ENCODE data around the gene CLSTN2.

The CLSTN2 gene

DNA sequence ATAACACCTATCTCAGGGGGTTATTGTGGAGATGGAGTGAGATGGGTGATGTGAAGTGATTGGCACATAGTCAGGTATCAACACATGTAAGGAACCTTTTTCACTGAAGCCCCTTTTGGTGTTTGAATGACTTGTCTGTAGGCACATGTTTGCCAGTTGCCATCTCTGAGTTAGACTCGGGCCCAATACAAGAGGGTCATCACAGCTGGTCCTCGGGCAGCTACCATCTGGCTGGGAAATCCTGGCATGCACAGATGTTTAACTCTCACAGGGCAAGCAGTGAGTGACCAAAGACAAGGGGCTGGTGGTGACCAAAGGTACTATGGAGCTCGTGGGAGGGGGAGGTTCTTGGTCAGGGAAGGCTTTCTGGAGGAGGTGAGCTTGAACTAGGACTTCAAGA lies 118.8 kb downstream of the CLSTN2 start:
- DNase-seq, result no peak

DNA sequence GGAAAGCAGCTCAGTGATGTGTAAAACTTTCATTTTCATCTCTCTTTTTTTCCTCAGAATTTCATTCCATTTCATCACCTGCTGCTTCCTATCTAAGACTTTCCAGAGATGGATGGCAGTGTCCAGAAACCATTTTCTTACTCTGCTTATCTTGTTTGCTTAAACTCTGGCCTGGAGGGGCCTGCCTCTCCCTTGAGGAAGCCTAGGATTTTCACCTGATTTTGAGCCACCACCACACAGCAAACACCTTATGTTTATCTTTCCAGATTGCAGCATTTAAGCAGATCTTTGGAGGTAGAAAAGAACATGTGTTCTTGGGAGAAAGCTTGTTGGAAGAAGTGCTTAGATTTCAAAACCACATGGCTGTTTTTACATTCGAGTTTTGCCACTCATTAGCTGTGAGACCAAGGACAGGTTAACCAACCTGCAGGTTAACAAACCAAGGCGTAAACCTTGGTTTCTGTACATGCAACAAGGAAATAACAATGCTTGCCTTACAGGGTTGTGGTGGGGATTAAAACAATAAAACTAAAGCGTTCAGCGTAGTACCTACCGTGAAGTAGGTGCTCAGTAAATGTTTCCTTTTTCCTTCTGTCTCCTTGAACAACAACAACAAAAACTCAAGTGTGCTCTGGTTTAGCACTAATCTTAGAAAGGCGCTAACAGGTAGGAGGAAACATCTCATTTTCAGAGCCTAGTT lies 120.3 kb downstream of the CLSTN2 start:
- DNase-seq, result no peak

DNA sequence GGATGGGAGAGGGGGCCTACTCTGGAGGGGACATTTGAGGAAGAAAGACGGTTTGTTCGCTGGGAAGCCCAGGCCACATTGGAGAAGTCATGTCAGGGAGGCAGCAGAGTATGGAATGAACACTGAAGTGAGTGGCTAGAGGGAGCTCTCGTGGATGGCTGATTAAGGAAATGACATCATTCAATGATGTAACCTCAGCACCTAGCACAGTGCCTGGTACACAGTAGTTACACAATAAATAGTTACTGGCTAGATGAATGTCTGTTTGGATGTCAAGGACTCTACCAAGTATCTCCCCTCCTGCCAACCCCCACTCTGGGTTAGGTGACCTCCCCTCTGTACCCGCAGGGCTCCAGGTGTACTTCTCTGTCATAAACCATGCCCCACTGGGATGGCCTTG lies 121.1 kb downstream of the CLSTN2 start:
- DNase-seq, result no peak

DNA sequence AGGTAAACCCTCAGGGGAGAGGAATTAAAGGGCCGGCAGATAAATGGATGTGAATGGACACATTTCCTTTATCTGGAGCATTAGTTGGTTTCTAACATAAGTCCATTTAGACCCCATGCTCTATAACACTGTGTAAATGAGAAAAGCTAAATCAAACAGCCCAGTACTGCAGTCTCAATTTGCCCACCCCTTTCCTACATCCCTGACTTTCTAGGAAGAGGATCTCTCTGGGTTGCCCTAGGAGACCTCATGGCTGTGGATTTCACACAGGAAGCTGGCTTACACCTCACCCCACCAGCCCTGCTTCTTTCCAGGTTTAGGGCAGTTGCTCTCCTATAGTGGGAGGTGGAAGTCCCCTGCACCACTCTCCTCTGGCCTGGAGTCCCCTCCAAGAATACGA lies 126.2 kb downstream of the CLSTN2 start:
- no peak for DNase-seq

DNA sequence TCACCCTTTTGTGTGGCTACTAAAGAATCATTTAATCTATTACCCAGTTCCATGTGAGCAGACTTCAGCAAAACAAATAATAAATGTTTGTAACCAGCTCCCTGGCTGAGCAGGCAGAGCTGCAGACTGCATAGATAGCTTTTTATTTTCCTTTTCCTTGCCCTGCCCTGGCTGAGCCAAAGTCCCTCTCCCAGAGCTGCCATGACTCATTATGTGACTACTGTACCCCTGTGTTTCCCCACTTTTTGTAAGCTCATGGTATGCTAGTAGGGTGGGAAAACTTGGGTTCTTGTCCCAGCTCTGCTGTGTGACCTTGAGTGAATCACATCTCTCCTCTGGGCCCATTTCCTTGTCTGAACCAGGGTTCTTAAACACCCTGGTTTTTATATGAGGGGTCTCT lies 127.5 kb downstream of the CLSTN2 start:
- no peak for DNase-seq

DNA sequence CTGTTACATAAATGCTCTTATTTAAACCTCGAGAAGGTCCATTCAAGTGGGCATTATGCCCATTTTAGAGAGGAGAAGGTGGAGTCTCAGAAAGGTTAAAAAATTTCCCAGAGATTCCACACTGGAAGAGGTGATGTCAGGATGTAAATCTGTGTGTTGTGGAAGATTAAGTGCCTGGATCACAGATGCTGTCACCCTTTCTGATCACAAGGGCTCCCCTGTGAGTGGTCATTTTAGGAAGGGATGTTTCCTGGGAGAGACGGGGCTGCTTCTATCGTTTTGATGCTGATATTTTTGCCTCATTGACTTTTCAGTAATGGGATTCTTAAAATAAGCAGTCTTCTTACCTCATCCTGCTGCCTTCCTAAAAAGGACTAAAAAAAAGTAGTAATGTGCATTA lies 132.5 kb downstream of the CLSTN2 start:
- no peak for DNase-seq

DNA sequence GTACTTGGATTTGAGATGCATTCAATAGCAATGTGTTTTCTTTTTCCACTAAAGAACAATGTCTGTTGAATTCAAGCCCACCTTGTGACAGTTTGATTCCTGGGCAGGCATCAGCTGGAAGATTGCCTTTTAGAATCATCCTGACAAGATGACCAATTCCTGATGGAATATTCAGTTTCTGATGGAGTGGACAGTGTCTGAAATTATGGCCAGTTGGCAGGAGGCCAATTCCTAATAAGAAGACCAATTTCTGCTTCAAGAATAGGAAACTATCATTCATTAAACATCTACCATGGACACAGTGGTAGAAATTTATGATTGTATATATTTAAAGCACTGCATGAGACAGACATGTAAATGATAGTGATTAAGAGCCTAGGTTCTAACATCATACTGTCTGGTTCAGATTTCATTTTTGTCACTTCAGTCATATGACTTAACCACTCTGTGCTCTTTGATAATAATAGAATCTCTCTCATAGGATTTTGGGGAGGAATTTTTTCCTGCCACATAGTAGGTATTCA lies 133.6 kb downstream of the CLSTN2 start:
- DNase-seq, result no peak

DNA sequence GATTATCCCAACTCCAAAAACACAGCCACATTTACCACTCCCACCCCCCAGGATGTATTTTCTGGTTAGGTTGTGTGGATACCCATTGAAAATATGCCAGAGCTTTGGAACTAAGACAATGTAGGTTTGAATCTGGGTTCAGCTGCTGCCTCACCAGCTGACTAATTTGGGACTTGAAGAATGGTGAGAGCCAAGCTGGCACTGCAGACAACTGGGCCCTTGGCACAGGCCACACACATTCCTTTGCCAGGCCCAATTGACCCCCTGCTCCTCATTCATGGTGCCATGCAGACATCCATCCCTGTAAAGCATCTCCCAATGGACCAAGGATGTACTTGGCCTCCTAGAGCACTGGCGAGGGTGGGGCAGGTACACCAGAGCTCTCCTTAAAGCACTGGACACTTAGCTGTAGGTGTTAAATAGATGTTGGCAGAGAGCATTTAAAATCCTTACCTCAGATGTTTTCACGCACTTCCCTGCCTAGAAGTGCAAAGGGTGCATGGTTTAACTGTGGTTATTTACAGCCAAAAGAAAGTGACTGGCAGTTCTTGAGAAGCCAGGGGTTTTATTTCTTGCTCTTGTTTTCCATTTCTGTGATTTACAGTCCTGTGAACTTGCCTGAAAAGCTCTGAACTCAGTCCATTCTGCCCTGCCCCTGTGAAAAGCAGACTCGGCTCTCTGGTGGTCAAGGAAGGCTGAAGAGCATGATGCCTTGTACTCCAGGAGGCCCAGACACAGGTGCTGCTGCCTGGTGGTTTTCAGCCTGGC lies 138.5 kb downstream of the CLSTN2 start:
- DNase-seq, result no peak

DNA sequence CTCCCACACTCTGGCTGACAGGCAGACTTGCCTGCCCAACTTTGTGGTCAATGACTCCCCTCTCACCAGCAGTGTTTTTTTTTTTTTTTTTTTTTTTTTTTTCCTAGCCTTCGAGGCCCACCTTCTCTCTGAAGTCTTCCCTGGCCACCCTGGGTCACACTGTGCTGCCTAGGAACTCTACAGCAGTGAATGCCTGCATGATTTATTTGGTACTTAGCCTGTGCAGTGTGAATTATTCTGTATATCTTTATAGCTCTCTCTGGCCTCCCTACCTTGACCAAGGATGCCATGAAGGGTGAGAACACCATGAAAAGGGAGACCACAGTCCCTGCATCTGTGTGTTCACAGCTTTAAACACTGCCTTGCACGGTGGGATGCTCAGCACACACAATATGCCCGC lies 141.6 kb downstream of the CLSTN2 start:
- DNase-seq, result no peak

DNA sequence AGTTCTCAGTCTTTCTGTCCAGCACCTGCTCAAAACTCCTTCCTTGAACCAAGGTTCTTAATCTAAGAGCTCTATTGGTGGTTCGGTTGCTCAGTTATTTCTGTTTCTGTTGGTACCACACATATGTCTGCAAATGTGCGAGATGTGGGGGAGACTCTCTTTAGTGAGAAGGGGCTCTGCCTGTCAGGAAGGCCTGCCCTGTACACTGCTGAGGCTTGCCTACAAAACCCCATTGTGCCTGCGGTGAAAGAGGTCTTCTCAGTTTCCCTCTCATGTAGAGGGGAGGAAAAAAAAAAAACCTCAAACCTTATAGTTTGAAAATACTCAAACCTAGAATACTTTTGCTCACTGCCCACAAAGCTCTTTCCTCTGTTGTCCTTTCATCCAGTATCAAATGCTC lies 142.4 kb downstream of the CLSTN2 start:
- DNase-seq, result no peak

DNA sequence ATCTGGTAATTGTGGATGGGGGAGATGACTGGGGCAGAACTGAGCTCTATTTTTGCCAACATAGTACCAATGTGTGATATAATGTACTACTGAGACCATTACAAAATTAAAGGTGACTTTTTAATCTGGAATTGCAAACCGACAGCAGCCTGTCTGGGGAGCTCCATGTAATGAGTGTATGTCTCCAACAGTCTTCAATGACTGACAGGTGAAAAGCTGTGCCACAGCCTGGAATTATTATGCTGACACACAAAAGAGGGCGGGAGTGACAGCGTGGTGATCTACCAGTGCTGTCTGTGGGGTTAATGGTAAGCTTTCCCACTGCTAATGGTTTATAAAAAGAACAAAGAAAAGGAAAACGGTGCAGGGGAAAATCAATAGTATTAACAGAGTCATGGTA lies 143.4 kb downstream of the CLSTN2 start:
- no peak for DNase-seq

DNA sequence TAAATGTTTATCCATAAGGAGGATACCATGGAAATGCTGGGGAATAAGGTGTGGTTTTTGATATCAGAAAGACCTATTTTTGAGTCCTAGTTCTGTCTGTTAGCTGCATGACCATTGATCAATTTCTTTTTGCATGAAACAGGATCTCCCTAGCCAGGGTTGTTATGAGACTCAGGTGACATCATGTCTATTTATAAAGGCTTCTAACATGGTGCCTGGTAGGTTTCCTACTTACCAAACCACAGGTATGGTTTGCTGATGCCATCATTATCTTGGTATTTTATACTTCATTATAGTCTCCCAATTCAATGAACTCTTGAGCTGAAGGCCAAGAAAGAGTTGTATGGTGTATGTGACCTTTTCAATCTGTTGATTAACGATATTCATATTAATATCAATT lies 144.0 kb downstream of the CLSTN2 start:
- DNase-seq, result no peak

DNA sequence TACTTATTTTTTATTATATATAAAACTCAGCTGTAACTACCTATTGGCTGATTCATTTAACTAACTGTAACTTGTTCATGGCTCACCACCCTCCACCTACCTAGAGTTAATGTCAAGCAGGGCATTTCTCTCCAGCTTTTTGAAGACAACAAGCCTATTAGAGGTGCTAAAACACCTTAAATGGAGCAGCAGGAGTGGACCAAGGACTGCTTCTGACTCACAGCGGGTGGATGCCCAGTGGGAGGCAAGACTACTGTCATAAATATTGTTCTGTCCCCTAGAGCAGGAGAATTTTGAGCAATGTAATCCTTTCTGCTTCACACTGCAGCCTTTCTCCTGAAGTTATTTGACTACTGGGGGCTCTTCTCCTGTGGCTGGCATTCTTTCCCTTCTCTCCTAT lies 146.9 kb downstream of the CLSTN2 start:
- no peak for DNase-seq

DNA sequence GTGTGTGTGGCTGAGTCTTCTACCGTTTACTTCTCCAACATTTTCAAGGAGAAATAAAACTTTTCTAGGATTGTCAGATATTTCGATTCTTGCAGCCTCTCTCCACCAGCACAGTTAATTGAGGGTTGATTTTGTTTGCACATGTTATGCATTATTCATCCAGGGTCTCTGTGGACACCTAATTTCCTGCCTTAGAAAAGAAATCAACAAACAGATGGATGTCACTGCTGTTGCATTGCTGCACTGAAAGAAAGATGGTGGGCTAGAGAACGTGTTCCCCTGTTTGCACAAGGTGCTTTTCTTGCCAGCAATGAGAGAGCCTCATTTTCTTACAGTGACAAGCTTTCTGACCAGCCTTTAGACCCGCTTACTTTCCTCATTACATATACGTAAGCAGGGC lies 150.0 kb downstream of the CLSTN2 start:
- DNase-seq, result no peak

DNA sequence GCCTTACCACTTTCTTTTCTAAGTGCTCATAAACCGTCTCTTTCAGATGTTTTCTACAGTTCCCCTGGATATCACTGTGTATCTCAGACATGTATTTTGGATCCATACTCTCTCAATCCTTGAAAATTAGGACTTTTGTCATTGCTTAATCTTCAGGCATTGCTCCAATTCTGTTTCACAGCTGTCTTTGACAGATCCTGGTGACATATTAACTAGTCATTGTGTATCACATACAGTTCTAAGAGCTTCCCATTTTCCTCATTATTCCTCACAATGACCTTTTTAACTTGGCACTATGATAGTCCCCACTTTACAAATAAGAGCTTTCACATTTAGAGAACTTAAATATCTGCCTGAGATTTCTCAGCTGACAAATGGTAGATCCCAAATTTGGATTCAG lies 151.7 kb downstream of the CLSTN2 start:
- DNase-seq, result no peak

DNA sequence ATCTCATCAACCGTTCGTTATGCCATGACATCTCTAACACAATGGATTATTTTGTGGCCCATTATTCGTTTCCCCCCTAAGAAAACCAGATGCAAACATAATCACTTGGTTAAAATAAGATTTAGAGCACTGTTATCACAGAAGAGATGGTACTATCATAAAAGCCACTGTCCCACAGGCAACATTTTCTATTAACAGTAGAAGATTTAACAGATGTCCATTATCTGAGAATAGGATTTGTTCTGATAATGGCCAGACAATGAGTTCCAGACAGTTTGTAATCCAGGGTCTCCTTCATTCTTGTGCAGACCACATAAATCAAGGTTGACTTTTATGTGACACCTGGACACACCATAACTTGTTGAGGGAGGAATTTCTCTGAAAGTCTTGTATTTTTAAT lies 153.1 kb downstream of the CLSTN2 start:
- no peak for DNase-seq

DNA sequence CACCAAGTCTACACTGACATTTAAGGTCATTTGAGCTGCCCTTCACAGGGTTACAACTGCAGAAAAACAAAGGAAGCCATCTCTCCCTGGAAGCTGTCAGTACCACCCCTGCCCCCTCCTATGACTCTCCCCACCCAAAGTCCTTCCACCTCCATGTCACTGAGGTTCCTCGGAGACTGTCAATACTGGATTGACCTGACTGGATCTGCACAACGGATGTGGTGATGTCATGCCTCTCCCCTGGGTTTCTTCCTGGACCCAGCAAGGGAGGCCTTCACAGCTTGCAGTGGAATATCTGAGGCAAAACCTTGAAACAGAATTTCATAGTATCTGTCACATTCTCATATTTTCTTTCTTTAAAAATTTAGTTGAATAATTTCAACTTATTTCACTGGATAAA lies 153.5 kb downstream of the CLSTN2 start:
- no peak for DNase-seq

DNA sequence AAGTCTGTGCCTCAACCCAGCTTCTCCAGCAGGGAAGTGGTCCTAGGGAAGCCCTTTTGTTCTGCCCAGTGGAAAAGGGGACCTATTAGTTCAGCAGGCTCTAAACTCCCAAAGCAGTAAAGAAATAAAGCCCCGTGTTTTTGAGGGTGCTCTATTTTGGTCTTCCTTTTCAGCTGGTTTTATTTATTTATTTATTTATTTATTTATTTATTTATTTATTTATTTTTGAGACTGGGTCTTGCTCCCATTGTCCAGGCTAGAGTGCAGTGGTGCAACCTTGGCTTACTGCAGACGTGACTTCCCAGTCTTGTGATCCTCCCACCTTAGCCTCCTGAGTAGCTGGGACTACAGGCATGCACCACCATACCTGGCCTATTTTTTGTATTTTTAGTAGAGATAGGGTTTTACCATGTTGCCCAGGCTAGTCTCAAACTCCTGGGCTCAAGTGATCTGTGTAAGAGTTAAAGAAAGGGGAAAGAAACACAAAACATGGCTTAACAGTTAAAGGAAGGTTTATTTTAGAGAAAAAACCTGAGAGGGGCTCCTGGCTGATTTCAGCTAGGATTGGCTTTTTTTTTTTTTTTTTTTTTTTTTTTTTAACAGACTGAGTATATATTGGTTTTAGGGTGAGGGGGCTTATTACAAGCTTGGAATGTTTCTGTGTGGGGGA lies 154.6 kb downstream of the CLSTN2 start:
- no peak for DNase-seq

DNA sequence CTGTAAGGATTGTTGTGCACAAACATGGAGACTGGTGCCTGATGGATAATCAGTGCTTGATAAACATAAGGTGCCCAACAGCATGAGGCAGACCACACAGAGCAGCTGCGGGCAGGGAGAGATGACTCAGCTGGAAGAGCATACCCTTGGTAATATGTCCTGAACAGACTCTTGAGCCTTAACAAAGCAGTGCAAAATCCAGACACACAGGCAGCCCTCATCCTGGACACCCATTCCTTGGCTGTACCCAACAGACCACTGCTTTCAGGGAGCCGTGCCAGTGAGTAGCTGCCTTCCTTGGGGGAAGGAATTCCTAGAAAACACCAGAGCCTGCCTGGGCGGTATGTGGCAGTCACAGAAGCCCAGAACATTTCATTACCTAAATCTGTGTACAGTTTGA lies 156.2 kb downstream of the CLSTN2 start:
- no peak for DNase-seq

DNA sequence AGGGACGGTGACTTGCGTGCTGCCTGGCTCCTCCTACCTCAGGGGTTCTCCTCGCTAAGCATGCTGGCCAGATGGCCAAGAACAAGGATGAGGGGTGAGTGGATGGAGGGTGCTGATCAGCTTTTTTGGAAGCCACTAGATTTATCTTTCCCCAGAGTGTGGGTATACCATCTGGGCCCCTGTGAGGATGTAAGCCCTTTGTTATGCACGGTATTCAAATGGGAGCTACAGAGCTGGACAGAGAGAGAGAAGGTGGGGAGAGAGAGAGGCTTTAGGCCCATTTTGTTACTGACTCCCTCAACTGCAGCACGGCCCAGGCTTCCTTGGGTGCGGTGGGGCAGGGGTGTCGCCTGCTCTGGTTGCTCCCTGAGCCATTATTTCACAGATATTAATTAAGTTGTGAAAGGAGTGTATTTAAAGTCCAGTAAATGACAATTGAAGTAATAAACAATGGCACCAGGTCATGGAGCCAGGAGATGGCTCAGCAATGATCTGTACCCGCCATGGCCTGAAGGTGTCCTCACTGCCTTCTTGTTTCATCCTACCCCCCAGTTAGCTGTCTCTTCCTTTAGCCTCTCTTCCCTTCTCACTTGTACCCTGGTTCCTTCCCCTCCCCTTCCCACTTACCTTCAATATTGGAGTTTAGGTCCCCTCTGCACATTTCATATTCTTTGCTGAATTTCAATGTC lies 158.0 kb downstream of the CLSTN2 start:
- peak; percentile 3 for DNase-seq

DNA sequence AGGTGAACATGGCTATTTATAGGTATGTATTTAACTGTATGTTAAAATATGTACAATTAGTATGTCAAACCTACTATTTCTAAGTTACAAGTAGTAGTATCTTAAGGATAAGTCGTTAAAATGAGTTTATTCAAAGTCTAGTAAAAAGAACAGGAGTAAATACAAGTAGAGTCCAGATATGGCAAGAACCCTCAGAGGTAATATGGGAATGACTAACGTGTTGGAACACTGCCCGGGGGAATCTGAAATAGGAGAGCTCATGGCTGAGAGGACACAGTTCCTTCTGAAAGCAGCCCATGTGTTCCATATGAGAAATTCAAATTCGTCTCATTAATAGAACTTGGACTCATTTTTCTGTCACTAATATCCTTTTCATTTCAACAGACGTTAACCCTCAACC lies 158.8 kb downstream of the CLSTN2 start:
- peak; percentile 91 for DNase-seq

DNA sequence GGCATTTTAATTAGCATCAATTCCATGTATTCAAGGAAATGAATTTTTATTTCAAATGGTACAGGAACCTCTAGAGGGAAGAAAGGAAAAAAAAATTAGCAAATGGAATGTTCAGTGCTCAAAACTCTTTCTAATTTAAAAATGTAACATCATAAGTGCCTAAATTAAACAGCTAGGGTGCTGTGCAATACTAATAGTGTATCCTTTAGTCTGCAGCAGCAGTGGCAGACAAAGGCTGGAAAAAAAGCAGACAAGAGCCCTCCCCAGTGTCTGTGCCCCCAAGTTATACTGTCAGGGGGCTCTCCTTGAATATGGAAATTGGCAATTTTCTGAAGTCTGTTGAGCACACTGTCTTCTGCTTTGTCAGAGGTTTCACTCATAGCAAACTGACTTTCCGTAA lies 159.5 kb downstream of the CLSTN2 start:
- no peak for DNase-seq

DNA sequence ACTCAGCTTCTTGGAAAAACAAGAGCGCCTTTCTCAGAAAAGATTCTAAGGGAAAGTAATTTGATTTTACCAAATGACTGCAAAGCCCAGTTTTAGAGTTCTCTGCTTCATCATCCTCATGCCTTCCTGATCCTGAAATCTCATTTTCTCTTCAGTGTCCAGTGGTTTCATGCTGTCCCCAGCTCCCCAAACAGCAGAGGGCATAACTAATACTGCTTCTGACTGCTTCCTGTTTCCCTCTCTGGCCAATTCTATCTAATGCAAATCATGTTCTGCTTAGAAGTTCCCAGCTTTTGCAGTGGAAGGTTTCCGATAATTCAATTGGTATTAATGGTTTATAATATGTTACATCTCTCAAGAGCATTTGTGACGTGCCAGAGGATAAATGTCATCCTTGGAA lies 161.1 kb downstream of the CLSTN2 start:
- DNase-seq, result no peak
